Ramos (cell line): ENCODE measurements around the gene CBX7.

Experiments
- in situ Hi-C: fragments of 300-500 bp; cut with MboI; formaldehyde crosslinking; loops from one replicate; pipeline ENCODE4 v1.14.3; 2022; ENCODE audit warnings: low sequenced_read_pairs; ENCODE audit not compliant: unreplicated experiment

Gene CBX7

DNA sequence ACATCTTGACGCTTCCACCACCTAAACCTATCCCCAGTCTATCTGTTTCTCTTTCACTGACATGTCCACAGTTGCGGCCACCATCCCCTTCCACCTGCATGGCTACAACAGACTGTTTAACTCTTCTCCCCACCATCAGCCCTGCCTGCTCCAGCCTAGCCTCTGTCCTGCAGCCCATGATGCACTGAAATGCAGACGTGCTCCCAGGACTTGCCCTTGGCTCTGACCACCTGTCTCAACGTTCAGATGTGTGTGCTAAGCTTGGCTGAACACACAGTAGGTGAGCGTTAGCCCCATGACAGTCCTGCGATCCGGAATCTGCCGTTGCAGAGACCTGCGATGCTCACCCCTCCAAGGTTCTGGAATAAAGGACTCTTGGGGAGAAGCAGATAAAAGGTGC lies 22.7 kb downstream of the CBX7 start:
- in situ Hi-C loops, result loop anchor here (10.0 kb wide), 2 partner anchors 155 to 255 kb away; partner anchors contain the start of gene CBX6

DNA sequence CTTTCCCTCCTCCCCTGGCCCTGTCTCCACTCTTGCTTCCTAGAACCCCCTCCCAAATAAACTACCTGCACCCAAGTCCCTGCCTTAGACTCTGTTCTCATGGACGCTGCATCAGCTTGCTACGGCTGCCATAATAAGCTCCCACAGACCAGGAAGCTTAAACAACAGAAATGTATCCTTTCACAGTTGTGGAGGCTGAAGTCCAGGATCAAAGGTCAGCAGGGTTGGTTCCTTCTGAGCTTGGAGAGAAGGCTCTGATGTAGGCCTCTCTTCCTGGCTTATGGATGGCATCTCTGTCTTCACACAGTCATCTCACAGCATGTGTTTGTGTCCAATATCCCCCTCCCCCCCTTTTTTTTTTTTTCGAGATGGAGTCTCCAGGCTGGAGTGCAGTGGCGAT lies 23.4 kb downstream of the CBX7 start:
- in situ Hi-C loops, result loop anchor here (10.0 kb wide), 2 partner anchors 154 to 254 kb away; partner anchors contain the start of gene CBX6

DNA sequence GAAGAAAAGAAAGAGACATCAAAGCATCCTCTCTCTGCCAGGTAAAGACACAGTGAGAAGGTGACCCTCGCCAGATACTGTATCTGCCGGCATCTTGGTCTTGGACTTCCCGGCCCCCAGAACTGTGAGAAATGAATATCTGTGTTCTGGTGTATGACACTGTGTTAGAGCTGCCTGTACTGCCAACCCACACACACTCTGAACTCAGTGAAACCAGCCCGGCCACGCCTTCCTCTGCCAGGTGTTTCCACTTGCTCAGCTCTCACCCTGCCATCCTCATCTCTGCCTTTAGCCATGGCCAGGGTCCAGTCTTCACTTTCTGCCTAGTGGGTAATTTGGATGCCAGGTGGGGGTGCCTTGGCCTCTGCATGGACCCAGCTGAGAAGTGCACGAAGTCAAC lies 24.0 kb downstream of the CBX7 start:
- in situ Hi-C loops, result loop anchor here (10.0 kb wide), 2 partner anchors 154 to 254 kb away; partner anchors contain the start of gene CBX6

DNA sequence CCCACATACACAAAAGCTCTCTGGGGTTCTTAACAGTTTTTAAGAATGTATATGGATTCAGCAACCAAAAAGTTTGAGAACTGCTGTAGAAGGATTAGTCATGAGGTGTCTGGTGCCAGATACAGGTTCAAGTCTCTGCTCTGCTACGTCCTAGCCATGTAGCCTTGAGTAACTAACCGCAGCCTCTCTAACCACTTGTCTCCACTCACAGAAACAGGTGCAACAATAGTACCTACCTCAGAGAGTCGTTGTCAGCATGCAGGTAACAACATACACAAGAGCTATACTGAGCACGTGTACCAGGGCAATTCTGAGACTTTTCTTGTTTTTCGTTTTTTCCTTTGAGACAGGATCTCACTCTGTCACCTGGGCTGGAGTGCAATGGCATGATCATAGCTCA lies 26.9 kb downstream of the CBX7 start:
- in situ Hi-C loops, result loop anchor here (10.0 kb wide), 2 partner anchors 151 to 251 kb away; partner anchors contain the start of gene CBX6

DNA sequence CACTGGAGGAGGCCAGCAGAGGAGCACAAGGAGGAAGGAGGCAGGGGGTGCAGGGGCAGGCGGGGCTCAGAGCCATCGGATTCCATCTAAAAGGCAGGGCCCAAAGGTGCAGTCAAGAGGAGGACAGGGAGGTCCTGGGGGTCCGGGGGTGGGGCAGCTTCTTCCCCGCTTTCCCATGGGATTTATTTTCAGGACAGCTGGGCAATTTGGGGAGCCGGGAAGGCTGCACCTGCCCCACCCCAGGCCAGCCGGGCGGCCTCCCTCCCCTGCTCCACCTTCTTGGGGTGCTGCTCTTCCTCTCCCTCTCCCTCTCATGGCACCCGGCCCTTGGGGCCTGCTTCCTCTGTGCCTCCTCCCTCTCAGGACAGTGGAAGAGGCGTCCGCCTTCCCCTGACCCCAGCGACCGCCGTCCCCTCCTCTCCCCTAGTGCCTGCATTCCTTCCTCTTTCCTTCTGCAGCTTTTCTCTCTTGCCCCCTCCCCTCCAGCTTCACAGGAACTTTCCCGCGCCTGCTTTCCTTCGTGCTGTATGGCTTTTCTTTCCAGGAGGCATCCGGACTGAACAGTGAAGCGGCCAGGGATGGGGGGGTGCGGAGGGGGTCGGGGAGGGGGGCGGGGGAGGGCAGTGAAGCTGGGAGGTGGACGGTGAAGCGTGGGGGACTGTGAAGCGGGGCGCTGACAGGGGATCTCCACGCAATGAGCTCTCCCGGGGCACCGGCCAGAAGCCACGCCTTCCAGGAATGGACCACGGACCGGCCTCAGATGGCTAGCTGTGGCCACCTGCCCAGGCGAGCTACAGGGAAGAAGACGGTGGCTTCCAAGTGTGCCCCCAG lies 28.5 kb downstream of the CBX7 start:
- in situ Hi-C loops, result loop anchor here (10.0 kb wide), 2 partner anchors 149 to 249 kb away; partner anchors contain the start of gene CBX6

DNA sequence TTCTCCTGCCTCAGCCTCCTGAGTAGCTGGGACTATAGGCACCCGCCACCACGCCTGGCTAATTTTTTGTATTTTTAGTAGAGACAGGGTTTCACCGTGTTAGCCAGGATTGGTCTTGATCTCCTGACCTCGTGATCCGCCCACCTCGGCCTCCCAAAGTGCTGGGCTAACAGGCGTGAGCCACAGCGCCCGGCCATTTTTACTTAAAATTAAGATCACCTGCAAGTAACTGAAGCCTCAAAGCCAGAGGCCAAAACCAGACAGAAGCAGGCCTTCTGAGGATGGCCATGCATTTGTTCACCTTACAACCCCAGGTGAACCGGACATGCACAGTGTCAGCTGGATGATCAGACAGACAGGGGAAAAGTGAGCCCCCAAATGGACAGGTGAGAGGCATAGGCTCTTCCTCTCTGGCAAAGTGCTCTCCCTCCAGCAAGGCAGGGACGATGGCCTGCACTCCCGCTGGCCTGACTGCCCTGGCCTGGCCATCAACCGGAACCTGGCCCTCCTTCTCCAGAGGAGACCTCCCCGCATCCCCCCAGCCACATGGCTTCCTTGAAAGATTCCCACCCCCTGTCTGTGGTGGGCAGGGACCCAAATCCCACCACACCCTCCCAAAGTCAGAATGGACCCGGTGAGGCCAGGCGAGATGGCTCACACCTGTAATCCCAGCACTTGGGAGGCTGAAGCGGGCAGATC lies 29.6 kb downstream of the CBX7 start:
- in situ Hi-C loops, result loop anchor here (10.0 kb wide), 2 partner anchors 148 to 248 kb away; partner anchors contain the start of gene CBX6

DNA sequence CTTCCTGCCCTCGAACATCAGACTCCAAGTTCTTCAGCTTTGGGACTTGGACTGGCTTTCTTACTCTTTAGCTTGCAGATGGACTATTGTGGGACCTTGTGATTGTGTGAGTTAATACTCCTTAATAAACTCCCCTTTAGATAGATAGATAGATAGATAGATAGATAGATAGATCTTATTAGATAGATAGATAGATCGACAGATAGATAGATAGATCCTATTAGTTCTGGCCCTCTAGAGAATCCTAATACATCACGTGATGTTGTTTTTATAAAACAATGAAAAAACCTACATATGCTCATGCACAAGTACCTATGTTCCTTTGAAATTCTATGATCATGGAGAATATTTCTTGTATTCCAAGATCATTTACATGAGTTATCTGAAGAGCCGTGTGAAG lies 31.5 kb downstream of the CBX7 start:
- in situ Hi-C loops, result loop anchor here (10.0 kb wide), 2 partner anchors 146 to 246 kb away; partner anchors contain the start of gene CBX6

DNA sequence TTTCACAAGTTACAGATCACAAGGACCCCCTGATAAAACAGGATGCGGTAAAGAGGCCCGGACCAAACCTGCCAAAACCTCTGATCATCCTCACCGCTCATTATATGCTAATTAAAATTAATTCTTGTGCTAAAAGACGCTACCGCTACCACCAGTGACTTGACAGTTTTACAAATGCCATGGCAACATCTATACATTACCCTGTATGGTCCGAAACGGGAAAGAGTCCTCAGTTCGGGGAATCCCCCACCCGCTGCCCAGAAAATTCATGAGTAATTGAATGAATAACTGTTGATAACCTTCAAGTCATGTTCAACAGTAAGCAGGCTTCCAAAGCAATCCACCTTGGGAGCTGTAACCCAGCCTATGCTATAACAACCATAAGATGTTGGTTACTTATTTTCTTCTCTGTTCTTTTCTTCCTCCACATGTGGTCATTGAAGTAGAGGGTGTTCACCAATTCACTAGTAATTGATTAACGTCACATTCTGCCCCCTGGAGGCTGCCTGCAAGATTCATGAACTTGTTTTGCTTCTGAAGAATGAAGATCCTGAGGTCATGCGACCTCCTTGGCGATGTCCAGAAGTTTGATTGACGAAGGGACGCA lies 34.8 kb downstream of the CBX7 start:
- in situ Hi-C loops, result loop anchor here (5.0 kb wide), 1 partner anchor 105 kb away; the partner anchor contains the start of gene APOBEC3C

DNA sequence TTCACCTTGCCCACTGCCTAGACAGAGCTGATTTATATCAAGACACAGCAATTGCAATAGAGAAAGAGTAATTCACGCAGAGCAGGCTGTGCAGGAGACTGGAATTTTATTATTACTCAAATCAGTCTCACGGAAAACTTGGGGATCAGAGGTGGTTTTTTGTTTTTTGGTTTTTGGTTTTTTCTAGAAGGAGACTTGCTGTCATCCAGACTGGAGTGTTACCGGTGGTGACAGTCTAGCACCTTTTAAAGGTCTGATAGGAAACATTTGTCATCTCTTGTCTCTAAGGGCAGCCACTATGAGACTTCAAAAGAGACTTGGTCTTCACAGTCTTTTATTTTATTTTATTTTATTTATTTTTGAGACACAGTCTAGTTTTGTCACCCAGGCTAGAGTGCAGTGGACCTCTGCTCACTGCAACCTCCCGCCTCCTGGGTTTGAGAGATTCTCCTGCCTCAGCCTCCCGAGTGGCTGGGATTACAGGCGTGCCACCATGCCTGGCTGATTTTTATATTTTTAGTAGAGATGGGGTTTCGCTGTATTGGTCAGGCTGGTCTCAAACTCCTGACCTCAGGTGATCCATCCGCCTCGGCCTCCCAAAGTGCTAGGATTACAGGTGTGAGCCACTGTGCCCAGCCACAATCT lies 36.4 kb downstream of the CBX7 start:
- in situ Hi-C loops, result loop anchor here (5.0 kb wide), 1 partner anchor 104 kb away; the partner anchor contains the start of gene APOBEC3C

DNA sequence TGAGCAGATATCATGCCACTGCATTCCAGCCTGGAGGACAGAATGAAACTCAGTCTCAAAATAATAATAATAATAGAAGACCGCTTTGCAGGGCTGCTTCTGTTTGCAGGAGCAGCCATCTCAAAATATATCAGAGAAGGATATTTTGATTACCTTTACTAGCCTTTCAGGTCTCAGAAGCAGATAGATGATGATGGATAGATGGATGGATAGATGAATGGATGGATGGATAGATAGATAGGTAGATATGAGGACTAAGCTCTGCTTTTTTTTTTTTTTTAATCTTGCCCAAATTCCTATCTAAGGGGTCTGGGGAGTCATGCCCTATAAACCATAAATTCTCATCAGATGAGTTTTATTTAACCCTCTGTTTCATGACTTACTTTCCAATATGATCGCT lies 36.9 kb downstream of the CBX7 start:
- in situ Hi-C loops, result loop anchor here (5.0 kb wide), 1 partner anchor 103 kb away; the partner anchor contains the start of gene APOBEC3C

DNA sequence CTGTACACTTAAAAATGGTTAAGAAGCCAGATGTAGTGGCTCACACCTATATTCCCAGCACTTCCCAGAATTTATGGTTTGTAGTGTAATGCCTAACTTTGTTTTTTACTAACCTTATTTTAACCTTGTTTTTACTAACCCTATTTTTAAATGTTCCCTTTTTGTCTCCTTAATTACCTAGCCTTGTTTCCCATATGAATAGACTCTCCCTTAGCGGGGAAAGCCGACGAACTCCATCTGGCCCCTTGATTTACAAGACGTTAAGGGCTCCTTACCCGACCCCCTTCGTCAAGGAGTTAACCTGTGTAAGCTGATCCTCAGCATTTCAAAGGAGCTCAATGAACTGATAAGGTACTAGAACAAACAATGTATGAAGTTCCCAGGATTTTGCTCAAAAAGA lies 38.4 kb downstream of the CBX7 start:
- in situ Hi-C loops, result no loop called here

DNA sequence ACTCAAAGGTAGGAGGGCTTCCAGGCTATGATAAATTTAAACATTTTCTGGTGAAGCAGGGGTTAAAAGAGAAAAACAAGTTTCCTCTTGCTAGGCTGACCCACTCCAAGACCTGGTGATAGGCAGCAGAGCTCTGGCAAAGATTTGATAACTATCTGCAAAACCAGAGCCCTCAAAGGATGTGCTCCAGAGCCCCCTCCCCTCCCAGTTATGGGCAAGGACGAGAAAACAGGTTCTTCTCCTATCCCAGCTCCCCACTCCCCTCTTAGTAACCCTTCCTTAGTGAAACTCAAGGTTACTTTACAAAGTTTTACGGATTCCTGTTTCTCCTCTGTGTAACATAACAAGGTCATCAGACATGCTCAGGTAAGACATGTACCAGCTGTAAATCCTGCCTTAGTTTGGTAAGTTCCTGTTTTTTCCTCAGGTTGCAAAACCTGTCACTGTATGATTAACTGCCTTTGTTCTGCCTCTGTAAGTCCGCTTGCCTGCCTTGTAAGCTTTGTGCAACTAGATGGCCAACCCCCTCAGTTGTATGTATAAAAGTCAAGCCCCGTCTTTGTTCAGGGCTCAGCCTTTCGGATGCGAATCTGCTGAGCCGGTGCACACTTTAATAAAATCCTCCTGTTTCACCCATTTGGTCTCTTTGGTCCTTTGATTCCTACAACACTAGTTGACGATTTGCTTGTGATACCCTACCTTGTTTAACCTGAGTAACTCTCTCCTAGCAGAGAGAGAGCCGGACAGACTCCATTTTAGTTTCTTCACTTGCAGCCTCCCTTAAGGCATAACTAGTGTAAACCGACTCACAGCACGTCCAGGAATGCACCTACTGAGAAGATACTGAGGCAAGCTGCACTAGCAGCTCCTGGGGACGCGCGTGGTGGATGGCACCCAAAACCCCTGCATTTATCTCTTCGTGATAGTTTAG lies 41.6 kb downstream of the CBX7 start:
- in situ Hi-C loops, result no loop called here

DNA sequence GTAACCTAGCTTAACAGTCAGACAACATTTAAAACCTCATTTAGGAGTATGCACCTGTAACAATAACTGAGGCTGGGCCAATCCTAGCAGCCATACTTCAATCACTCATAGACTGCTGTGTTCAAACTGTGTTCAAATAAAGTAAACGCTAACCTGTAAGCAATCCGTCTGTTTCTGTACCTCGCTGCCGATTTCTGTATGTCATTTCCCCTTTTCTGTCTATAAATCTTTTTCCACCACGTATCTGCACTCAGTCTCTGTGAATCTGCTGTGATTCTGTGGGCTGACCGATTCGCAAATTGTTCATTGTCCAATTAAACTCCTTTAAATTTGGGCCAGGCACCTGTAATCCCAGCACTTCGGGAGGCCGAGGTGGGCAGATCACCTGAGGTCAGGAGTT lies 43.1 kb downstream of the CBX7 start:
- in situ Hi-C loops, result no loop called here

DNA sequence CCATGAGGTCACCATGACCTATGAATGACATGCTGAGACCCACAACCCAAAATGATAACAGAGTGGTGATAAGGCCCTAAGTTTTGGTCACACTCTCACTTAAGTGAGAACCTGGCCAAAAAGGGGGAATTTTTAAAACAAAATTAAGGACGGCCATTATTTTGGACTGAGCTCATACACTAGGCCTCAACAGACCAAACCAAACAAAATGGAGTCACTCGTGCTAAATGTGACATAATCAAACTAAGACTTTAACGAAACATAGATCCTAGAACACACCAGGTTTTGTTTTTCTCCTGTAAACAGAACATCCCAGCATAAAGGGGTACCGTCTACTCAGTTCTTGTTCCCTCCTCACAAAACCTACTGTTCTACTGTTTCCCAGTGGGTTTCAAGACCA lies 44.0 kb downstream of the CBX7 start:
- in situ Hi-C loops, result no loop called here

DNA sequence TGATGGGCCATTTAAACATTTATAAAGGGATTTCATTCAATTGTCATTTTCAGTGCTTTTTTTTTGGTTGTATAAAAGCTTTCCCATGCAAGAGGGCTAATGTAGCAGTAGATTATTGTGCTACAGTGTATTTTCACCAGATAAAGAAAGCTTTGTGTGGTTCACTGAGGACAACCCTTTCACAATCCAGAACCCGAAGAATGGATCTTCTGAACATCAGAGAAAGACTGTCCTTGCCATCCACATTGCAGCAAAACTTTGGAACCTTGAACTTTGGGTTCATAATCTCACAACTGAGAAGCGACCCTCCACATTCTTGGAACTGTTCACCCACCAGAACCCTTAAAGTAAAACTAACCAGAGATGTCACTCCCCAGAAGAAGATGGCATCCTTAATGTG lies 46.2 kb downstream of the CBX7 start:
- in situ Hi-C loops, result no loop called here

DNA sequence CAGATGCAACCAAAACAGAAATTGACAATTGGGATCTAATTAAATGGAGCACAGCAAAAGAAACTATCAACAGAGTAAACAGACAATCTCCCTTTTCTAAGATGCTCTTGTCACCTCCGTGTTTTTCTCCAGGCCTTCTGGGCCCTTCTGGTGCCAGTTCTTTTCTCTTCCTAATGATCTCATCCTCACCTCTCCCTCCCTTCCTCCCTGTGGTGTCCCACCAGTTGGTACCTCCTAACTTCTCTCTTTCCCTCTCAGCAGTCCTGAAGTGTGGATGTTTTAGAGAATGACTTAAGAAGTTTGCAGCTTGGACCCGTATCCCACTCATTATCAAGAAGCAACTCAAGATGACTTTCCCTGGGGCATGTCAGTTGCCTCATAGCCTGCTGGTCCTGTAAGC lies 49.0 kb downstream of the CBX7 start:
- in situ Hi-C loops, result no loop called here

DNA sequence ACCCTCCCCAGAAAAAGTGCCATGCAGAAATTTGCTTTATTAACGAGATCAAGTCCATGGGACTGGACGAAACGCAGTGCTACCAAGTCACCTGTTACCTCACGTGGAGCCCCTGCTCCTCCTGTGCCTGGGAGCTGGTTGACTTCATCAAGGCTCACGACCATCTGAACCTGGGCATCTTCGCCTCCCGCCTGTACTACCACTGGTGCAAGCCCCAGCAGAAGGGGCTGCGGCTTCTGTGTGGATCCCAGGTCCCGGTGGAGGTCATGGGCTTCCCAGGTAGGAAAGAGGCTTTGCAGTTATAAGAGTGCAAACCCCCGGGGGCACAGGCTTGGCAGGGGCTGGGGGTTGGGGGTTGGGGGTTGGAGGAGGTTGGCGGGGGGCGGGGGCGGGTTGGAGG lies 51.3 kb downstream of the CBX7 start:
- in situ Hi-C loops, result no loop called here

DNA sequence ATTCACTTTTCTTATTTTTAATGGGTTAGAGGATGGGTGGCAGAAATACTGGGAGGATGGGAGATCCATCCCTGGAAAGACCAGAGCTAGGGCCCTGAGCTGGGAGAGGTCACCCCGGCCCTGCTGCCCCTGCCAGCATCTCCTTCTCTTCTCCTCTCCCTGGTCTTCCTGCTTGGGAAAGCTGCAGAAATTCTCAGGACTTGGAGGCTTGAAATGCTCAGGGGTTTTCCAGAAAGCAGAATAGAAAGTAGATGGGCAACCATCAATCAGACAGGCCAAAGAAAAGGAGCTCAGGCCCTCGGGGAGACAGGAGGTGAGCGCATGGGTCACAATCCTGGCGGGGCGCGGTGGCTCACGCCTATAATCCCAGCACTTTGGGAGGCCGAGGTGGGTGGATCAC lies 53.9 kb downstream of the CBX7 start:
- in situ Hi-C loops, result no loop called here

DNA sequence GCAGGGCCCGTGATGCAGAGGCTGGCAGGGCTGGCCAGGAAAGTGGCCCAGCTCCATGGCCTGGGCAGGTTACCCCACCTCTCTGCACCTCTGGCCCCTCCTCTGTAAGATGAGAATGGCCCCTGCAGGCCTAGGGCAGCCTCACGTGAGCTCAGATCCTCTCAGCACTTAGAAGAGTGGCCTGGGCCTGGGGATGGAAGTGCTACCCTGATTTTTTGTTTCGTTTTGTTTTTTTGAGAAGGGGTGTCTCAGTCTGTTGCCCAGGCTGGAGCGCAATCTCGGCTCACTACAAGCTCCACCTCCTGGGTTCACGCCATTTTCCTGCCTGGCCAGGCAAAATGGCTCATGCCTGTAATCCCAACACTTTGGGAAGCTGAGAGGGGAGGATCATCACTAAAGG lies 54.5 kb downstream of the CBX7 start:
- in situ Hi-C loops, result no loop called here
